ENCODE data around the gene DNAJC16.
"Not testable (repeated sequence)": the region's sequence is repeated elsewhere in the genome, so short reads cannot be mapped to it uniquely, and the experiment has no call there.

Gene DNAJC16

DNA sequence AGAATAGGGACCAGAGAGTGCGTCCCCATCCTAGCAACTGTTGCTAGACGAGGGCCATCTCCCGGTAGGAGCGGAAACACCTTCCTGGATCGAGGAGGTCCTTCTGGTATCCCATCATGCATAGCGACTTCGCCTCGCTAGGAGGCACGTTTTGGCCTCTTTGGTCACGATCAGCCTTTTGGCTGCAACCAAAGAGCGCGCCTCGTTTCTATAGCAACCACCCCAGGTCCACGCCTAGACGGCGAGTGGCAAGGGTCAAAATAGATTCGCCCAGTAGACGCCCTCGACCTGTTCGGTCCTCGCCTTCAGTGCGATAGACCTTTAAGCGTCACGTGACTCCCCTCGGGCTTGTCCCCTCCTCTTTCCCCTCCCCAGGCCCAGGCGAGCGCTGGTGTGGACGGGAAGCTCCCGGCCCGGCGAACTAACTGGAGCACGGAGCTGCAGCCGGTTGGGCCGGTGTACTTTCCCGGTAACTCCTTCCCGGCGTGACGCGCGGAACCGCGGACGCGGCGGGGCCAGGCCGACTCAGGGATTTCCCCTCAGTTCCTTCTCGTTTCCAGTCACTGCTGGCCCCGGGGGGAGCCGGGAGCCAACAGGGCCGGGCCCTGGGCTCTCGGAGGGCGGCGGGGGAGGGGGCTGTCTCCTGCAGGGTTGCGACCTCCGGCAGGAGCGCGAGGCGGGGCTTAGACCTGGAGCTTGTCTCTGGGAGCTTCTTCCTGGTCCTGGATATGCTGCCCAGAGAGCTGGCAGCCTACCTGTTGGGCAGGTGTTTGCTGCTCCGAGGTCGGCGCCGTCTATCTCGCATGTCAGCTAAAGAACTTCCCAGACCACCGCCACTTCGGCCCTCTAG is at the start of gene DNAJC16:
Gene DNAJC16 (plus strand): TSS at position 359 of the 850 bp plus-strand sequence. CDS start 2,258 bp downstream, outside the sequence.
- peak; percentile 100 for DNase-seq

DNA sequence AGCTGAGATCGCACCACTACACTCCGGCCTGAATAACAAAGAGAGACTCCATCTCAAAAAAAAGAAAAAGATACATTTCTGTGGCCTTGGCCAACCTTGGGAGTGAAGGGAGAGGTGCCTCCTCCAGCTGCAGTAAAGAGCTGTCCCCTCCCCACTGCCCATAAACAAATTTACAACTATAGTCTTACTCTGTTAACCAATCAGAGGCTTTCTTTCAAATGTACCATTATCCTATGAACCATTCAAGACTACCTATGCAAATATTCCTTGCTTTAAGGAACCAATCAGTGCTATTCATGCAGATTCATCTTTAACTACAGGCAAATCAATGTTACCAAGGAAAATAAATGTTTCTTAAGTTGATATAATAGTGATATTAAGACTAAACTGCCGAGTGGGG is 49.7 kb upstream of the DNAJC16 start:
- peak; percentile 33 for DNase-seq

DNA sequence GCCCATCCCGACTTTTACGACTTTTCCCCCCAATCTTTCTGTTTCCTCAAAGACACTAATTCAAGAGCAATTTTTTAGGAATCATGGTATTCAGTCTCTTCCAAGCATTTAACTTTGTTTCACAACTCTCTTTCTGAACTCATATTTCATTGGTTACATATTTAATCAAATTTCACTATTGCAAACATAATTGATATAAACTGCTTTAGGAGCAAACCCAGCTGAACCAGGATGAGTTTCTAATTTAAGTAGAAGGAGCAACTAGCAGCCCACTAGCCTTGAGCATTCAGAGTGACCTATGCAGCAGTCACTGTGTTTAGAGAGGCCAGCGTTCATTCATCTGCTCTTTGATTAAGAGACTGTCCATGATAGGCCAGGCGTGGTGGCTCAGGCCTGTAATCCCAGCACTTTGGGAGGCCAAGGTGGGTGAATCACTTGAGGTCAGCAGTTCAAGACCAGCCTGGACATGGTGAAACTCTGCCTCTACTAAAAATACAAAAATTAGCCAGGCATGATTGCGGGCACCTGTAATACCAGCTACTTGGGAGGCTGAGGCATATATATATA is 48.9 kb upstream of the DNAJC16 start:
- DNase-seq, result no peak

- DNase-seq, result no peak
Measured at GRCh38 chr1:15479654-15480347, 46.8 kb upstream of the DNAJC16 start.

DNA sequence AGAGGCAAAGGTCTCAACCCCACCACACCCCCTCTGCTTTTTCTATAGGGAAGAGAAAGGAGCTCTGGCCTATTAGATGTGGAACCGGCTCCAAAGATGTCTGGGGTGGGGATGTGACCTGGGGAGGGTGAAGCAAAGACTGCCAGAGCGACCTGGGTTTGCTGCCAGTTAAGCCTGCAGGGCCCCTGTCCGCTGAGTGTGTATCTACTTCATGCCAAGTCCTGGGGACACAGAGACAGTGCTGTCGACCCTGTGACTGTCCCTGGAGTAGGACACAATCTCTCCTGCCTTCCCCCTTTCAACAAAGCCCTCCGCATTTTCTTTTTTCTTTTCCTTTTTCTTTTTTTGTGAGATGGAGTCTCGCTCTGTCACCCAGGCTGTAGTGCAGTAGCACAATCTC is 44.2 kb upstream of the DNAJC16 start:
- not testable (repeated sequence) for DNase-seq

DNA sequence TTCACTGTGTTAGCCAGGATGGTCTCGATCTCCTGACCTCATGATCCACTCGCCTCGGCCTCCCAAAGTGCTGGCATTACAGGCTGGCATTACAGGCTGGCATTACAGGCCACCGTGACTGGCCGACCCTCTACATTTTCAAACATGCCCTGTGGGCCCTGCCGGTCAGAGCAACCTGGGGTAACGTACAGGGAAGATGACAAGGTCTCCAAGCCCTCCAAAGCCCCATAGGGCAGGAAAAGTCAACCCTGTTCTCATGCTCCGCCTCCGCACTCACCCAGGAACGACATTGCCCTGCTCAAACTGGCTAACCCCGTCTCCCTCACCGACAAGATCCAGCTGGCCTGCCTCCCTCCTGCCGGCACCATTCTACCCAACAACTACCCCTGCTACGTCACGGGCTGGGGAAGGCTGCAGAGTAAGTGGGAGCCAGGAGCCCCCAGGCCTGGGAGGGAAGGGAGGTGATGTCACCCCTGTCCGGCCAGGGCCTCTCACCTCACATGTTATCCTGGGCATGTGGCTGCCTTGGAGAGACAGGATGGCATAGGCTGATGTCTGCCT is 43.6 kb upstream of the DNAJC16 start:
- not testable (repeated sequence) for DNase-seq

DNA sequence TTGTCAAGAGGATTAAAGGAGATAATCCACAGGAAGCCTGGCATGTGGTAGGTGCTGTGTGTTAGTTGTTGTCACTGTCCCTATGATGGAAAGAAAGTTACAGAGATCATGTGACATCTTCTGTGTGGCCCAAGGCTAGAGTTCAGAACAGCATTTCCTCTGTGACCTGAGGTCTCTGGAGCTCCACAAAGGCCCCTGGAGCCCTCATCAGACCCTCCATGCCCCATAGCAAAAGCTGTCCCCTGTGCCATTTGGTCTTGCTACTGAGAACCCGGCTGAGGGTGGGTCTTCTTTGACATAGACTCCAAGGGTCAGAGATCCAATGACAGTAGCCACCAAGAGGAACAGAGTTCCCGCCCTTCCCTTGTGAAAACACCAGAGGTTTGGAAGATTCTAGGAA is 42.7 kb upstream of the DNAJC16 start:
- no peak for DNase-seq

- DNase-seq, result not testable (repeated sequence)
Measured at GRCh38 chr1:15484443-15484842, 42.2 kb upstream of the DNAJC16 start.

DNA sequence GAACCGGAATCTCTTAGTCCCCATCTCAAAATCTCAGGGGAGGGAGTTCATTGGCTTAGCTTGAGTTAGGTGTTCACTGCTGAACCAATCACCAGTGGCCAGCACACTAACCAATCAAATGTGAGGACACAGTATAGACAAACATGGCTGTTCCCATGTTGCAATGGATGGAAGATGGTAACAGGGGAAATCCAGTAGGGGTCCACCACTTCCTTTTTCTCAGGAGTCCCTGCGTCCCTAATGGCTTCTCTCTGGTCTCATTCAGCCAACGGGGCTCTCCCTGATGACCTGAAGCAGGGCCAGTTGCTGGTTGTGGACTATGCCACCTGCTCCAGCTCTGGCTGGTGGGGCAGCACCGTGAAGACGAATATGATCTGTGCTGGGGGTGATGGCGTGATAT is 41.0 kb upstream of the DNAJC16 start:
- DNase-seq, result no peak

DNA sequence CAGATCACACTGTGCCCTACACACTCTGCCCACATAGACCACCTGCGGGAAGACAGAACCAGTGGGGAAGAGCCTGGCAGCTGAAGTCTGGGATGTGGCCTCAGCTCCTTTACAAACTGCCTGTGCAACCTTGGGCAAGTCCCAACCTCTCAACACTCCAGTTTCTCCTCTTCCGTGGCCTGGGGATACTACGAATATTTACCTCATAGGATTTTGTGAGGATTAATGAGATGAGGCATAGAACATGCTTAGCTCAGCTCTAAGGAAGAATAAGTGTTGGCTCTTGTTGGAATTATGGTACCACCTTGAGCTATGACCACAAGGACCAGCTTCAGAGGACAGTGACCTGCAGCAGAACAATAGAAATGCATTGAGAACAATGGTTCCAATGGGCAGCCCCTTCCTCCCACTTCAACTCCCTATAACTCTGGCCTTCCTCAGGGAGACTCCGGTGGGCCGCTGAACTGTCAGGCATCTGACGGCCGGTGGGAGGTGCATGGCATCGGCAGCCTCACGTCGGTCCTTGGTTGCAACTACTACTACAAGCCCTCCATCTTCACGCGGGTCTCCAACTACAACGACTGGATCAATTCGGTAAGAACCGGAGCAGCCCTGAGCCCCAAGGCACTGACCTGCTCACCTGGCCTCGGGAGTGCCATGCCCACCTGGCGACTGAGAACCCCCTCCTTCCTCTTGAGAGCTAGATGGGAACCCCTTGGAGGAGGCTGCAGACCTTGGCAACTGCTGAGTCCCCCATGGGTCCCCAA is 39.6 kb upstream of the DNAJC16 start:
- not testable (repeated sequence) for DNase-seq

DNA sequence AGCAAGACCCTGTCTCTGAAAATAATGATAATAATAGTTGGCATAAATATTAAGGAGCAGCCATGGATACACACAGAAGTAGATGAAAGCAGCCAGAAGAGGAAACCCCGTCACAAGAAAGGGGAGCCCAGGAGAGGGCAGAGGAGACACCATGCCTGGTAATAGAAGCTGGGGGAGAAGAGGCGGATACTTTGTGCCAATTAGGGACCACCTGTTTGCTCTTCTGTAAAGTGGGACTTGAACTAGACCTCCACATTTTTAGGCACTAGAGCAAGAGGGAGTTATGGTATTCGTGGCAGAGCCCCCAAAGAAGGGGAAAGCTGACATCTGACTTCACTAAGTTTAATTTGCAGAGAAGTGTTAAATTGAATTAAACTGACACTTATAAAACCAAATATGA is 38.3 kb upstream of the DNAJC16 start:
- DNase-seq, result no peak

- DNase-seq, result no peak
Measured at GRCh38 chr1:15489052-15489736, 37.5 kb upstream of the DNAJC16 start.

- not testable (repeated sequence) for DNase-seq
Measured at GRCh38 chr1:15491010-15491409, 35.6 kb upstream of the DNAJC16 start.

GRCh38 chr1:15492596-15492995 is 34.1 kb upstream of the DNAJC16 start:
- DNase-seq, result no peak

DNA sequence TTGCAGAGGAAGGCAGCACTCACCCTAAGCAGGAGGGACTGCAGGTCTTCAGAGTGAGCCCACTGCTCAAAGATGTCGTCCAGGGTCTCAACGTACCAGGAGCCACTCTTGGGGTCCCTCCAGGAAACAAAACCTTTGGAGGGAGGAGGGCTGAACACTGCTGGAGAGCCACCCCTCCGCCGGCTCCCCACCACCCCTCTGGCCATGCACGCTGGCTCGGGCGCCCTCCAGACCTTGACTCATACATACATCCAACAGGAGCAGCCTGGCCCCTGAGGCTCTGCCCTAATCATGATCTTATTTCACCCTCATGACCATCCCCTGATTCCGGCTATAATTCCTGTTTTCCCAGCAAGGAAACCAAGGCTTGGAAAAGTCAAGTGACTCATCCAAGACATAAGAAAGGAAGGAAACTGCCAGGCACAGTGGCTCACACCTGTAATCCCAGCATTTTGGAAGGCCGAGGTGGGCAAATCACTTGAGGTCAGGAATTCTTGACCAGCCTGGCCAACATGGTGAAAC is 32.7 kb upstream of the DNAJC16 start:
- DNase-seq, result no peak

- no peak for DNase-seq
Measured at GRCh38 chr1:15500184-15501178, 26.2 kb upstream of the DNAJC16 start.

DNA sequence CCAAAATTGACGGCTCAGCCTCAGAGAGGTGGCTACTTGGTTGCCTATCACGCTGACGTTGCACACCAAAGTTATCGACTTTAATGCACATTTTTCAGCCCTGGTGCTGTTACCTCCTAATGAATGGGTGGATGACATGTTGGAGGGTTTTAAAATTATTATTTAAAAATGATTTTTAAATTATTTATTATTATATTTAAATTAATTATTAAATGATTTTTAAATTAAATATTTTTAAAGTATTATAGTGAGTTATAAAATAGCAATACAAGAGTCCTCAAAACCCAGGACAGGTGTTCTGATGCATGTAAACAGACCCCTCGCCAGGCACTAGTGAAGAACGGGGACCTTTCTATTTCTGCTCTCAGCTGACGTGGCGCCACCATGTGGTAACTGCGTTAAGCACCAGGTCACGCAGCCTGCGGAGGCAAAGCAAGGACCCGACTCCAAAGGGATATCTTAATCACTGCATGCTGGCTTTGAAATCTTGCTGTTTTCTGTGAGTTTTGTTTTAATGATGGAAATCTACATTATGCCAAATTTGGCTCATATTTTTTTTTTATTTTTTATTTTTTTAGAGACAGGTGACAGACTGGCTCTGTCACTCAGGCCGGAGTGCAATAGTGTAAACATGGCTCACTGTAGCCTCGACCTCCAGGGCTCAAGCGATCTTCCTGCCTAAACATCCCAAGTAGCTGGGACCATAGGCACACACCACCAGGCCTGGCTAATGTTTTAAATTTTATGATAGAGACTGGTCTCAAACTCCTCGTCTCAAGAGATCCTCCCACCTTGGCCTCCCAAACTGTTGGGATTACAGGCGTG is 25.2 kb upstream of the DNAJC16 start:
- DNase-seq, result peak; percentile 84

DNA sequence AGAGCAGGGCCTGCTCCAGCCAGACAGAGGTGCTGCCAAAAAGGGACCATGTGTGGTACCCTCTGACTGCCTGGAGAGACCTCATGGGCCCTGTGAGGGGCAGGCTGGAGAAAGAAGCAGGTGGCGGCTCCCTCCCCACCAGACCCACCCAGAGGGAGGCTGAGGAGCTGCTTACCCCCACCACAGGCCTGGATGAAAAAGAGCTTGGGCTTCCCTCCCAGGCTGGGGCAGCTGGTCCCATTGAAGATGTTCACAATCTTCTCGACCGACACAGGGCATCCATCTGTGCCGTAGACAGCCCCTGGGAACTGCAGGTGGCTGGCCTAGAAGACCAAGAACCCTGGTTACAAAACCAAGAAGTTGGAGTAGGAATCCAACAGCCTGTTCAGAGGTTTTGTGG is 22.2 kb upstream of the DNAJC16 start:
- no peak for DNase-seq

DNA sequence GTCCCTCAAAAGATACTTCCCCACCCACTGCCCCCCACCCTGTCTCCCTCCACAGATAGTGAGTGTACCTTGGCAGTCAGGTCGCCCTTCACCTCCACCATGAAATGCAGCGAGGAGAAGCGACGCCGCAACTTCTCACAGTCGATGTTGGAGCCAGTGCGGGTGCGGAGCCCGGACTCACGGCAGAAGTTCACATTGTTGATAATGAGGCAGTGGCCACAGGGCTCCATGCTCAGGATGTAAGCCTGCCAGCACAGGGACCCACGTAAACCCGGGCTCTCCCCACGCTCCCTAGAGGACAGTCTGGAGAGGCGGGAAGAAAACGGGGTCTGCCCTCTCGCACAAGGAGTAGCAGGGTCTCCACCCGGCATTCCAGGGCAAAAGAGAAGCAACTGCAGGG is 19.8 kb upstream of the DNAJC16 start:
- no peak for DNase-seq

GRCh38 chr1:15507278-15507677 is 19.4 kb upstream of the DNAJC16 start:
- no peak for DNase-seq

Measured in hematopoietic multipotent progenitor cell treated with erythropoietin and hydrocortisone succinate and interleukin-3 and kit ligand, for 4 days (in vitro differentiated cells).